Activated CD8-positive, alpha-beta memory T cell treated with anti-CD3 and anti-CD28 coated beads for 4 hours (primary cell): ENCODE data around the gene SLC50A1.

ENCODE experiments used
- DNase-seq, 2 donors: peaks; one replicate each; pipeline ENCODE4 v3.0.0-alpha.2; 2020; ENCODE audit warnings: low read depth in 2 of 2

Gene SLC50A1, protein sequence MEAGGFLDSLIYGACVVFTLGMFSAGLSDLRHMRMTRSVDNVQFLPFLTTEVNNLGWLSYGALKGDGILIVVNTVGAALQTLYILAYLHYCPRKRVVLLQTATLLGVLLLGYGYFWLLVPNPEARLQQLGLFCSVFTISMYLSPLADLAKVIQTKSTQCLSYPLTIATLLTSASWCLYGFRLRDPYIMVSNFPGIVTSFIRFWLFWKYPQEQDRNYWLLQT

DNA sequence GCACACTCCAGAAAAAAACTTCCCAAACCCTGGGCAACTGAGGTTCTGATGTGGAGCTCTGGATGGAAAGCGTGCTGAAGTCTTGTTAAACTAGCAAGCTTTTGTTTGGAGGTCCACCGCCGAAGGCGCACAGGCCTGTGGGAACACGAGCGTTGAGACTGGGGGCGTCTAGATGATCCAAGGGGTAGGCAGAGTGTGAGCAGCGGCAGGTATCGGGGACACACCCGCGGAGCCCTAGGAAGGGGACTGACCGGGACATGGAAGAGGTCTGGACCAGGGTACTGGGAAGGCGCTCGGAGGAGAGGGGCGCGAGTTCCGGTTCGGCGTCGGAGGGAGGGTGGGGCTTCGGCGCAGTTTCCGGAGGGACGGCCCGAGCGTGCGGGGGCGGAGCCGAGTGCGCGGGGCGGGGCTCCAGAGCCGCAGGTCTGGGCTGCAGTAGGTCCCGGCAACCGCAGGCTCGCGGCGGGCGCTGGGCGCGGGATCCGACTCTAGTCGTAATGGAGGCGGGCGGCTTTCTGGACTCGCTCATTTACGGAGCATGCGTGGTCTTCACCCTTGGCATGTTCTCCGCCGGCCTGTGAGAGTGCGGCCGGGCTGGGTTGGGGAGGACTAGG is at the start of gene SLC50A1:
Gene SLC50A1, plus strand, starts transcription at position 438 of the 614 bp plus-strand sequence. Its CDS starts 60 bp downstream, at position 498.
- DNase-seq: peak; percentile 84

DNA sequence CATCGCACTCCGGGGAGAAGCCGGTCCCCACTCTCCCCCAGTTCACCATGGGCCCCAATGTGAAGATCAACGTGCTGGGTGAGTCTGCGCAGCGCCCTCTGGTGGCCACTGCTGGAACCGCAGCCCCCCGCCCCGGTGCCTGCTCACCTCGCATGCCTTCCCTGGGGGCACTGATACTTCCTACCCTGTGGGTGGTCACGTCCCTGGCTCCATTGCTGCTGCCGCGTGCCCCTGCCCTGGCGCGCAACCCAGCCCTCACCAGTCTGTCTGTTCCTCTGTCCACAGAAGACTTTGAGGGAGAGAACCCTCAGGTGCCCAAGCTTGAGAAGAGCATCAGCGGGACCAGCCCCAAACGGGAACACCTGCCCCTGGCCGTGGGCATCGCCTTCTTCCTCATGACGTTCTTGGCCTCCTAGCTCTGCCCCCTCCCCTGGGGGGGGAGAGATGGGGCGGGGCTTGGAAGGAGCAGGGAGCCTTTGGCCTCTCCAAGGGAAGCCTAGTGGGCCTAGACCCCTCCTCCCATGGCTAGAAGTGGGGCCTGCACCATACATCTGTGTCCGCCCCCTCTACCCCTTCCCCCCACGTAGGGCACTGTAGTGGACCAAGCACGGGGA is 49.4 kb upstream of the SLC50A1 start:
- DNase-seq: peak; percentile 52

DNA sequence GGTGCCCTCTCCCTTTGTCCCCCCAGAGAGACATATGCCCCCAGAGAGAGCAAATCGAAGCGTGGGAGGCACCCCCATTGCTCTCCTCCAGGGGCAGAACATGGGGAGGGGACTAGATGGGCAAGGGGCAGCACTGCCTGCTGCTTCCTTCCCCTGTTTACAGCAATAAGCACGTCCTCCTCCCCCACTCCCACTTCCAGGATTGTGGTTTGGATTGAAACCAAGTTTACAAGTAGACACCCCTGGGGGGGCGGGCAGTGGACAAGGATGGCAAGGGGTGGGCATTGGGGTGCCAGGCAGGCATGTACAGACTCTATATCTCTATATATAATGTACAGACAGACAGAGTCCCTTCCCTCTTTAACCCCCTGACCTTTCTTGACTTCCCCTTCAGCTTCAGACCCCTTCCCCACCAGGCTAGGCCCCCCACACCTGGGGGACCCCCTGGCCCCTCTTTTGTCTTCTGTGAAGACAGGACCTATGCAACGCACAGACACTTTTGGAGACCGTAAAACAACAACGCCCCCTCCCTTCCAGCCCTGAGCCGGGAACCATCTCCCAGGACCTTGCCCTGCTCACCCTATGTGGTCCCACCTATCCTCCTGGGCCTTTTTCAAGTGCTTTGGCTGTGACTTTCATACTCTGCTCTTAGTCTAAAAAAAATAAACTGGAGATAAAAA is 48.7 kb upstream of the SLC50A1 start:
- no peak for DNase-seq

DNA sequence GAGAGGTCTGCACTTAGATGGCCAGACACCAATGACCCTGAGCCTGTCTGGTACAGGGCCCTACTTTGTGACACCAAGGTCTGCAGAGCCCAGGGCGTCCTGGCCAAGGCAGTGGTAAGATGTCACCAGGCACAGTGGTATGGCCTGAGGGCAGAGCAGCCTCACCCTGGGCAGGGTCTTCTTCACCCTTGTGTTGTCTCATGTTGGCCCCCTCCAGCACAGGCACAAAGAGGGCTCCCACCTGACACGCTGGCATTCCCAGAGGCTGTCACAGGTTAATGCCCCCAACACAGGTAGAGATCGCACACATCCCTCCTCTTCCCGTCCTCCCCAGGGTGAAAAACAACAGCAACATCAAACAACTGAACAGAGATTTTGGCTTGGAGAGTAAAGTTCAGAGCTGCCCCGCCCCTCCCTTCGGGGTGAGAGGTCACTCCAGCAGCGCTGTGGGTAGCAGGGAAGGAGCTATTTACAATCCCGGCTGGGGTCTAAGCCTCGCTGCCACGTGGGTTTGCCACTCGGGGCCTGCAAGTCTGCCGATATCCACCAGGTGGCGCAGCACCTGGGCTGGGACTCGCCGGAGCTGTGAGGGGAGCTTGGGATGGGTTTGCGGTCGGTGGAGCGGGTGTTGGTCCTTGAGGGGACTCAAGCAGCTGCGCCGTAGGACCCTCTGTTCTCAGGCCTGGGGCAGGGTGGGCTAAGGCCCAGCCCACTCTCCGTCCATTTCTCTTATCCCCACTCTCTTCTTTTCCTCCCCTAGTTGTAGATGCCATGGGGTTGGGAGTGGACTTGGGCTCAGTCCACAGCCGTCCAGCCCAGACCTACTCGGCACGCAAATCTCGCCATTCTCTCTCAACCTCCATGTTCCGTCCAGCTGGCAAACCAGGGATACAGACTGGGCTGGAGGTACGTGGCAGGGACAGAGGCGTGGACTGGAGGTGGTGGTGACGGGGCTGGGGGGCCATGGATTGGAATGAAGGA is 44.3 kb upstream of the SLC50A1 start:
- DNase-seq: peak; percentile 60 to 61

DNA sequence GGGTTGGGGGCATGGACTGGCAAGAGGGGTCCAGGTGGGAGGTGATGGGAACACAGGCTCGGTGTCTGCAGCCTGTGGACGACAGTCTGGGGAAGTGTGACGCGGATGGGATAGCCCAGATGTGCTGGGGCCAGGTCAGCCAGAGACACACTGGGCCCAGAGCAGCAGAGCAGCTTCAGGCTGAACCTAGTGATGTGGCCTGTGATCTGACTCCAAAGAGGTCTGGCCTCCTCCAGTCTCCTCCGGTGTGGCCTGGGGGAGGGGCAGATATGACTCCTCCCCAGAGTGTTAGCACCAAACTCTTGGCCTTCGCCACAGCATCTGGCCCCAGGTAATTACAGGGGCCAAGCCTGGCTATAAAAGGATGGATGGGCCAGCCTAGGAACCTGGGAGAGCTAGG is 43.5 kb upstream of the SLC50A1 start:
- DNase-seq: no peak

DNA sequence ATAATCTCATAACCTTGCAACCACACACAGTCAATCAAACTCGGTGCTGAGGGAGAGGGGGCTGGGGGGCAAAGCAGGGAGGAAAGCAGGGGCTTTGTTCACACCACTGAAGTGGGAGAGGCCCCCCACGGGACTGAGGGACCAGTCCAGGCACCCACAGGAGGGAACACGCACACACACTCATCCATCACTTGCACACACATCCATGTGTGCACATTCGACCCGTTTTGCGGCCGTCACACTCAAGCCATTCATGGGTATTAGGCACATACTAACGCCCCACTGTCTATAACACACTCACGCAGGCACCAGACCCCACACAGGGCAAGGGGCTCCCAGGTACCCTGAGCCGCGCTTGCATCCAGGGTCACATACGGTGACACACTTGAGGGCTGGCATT is 43.0 kb upstream of the SLC50A1 start:
- no peak for DNase-seq

DNA sequence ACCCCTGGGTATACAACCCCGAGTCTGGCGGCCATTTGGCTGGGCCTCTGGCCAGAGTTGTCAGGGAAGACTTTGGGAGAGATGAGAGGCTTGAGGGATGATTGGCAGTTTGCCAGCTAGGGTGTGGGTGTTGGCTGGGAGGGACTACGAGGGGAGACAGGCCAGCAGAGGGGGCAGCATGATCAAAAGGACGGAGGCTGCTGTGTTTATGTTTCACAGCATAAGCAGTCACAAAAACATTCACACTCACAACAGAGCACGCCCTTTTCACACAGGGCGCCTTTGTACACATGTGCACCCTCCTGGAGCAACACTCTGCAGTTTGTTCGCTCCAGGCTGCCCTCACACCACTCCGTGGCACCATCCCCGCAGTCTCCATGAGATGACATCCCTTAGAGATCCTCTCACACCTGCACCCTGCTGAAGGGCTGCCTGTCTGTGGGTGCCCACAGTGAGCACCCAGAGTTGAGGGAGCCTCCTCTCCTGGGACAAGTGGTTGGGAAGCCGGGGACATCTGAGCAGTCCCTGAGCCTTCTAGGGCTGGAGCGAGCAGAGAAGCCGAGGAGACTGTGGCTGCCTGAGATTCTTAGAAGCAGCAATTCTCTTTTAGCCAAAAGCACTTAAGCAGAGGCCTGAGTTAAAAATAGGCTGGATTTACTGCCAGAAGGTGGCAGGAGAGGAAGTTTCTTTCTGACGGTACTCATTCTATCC is 41.6 kb upstream of the SLC50A1 start:
- no peak for DNase-seq

DNA sequence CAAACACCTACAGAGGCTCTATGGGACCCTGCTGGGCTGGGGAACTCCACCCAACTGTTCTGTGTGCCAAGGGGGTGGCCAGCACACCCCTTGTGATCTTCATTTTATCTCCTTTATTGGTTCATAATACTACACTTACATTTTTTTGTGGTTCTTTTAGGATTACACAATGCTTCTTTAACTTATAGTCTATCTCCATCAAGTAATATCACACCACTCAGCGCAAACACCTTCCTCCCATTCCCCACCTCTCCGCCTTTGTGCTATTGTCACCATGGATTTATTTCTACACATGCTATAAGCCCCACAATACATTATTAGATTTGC is 41.1 kb upstream of the SLC50A1 start:
- no peak for DNase-seq

DNA sequence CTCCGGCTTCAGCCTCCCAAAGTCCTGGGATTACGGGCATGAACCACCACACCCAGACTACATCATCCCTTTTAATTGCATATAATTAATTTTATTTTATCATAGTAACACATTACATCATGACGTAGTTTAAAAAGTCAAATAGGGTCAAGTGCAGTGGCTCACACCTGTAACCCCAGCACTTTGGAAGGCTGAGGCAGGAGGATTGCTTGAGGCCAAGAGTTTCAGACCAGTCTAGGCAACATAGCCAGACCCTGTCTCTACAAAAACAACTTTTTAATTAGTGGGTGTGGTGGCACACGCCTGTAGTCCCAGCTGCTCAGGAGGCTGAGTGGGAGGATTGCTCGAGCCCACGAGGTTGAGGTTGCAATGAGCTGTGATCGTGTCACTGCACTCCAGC is 36.3 kb upstream of the SLC50A1 start:
- no peak for DNase-seq

DNA sequence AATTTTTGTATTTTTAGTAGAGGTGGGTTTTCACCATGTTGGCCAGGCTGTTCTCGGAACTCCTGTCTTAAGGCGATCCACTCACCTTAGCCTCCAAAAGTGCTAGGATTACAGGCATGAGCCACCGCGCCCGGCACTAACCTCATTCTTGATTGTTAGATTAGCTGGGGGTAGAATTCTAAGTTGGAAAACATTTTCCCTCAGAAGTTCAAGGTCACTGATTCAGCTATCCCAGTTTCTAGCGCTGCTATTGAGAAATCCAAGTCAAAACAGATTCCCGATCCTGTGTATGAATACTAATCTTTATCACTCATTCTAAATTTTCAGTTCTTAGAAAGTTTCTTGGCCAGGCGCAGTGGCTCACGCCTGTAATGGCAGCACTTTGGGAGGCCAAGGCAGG is 32.3 kb upstream of the SLC50A1 start:
- DNase-seq: no peak

DNA sequence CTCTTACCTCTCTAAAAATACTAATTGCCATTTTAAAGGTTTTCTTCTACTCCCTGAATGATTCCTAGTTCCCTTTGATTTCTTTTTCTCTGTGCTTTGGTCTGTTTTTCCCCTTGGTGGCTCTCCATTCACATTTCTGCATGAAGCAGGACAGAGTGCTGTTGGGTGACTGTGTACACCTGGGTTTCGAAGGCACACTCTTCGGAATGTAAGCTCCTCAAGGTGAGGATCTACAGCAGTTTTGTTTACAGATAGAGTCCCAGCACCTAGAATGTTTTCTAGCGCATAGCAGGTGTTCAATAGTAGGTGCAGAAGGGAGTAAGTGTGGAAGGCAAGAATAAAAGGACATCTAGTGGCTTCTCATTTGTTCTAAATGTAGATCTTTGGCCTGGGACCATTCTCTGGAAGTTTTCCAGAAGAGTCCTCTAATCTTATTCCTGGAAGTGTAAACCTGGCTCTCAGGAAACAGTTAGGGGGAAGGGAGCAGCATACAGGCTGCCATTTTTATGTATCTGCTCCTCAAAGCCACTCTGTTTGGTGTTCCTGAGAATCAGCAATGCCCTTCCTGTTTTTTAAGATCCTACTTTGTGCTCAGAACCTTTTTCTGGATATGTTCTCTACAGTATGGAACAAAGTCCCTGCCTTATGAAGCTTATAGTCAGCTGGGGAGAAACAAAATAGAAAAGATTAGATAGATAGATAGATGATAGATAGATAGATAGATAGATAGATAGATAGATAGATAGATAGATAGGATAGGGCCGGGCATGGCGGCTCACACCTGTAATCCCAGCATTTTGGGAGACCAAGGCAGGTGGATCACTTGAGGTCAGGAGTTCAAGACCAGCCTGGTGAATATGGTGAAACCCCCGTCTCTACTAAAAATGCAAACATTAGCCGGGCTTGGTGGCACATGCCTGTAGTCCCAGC is 30.8 kb upstream of the SLC50A1 start:
- no peak for DNase-seq

DNA sequence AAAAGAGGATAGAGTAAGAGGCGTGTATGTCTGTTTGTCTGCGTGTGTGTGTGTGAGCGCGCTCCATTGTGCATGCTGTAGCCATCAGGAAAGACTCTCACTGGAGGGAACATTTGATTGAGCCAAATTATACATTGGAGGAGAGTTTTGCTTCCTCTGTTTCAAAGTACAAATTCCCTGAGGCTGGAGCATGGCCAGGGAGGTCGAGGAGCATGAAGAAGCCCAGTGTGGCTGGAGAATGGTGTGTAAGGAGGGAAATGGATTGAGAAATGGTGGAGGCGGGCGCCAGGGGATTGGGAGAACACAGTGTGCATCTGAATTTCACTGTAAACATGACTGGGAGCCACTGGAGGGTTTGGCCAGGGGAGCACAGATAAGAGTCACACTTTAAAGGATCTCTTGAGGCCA is 30.0 kb upstream of the SLC50A1 start:
- DNase-seq: no peak

DNA sequence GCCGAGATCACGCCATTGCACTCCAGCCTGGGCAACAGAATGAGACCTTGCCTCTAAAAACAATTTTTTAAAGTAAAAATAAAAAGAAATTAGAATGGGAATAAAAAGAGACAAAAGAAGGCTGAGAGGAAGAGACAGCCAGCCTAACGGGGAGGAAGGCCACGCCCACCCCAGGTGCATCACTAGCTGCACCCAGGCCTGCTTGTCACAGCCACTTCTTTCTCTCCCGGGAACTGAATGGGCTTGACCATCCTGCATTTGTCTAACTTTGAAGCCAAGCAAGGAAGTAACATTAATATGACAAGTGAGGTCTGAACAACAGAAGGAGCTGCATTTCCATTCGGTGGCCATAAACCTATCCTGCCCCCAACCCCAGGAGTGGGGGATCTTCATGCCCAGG is 28.8 kb upstream of the SLC50A1 start:
- DNase-seq: no peak

DNA sequence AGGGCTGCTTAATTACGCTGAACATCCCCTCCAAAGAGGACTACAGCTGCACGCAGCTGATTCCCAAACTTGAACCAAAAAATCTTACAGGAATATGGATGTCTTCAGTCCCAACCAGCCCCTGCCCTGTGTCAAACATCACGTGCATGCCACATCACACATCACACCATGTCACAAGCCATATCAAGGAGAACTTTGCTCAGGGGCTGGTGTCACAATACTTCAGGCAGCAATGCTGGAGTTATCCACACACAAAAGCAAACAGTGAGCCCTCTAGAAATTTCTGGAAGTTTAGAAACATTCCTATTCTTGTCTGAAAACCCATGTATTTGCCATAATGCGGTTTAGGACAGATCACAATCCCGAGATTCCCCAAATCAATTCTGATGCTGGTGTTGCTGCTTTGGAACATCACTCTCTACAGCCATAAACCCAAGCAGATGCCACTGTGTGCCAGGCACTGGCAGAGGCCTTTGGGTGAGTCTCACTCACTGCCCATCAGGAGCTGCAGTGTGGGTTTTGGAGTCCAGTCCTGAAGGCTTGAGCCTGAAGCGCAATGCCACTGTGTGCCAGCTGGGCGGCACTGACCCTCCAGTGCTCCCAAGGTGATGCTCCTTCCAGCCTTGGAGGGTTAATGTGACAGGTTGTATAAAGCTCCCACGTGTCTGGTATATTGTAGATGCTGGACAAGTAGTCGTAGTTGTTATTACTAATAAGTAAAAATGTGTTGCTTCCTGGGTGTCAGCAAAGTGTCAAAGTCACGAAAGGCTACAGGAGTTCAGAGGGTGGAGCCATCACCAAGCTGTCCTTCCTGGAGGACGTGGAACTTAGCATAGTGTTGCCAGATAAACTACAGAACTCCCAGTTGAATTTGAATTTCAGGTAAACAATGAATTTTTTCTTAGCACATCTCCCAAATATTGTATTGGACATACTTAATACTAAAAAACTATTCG is 28.1 kb upstream of the SLC50A1 start:
- DNase-seq: no peak

DNA sequence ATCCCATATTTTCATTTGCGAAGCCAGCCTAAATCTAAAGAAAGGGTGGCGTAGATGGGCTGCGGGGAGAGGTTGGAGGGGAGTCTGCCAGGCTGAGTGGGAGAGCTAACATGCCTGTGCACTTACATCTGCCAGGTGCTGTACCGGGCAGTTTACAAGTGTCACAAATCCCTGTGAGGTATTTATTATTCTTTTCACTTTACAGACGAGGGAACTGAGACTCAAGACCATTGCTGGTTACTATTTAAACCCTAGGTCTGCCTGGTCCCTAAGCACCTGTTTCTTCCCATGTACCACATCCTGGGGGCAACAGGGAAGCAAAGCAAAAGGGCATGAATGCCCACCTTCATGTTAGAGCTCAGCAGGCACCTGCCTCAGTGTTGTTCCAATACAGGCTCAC is 27.4 kb upstream of the SLC50A1 start:
- DNase-seq: no peak

DNA sequence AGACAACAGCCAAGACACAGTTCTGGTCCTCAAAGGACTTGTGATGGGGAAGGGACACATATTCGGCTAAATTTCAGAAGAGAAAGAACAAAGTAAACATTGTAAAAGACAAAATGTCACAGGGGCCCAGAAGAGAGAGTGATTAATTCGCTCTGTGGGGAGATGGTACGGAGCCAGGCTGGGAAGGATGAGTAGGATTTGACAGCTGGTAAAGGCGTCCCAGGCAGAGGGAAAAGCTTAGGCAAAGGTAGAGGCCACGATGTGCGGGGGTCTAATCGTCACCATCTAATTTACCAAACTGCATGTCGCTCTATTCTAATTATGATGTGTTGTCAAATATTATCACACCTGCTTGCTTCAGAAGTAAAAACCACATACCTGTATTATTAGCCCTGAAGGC is 25.3 kb upstream of the SLC50A1 start:
- DNase-seq: no peak

DNA sequence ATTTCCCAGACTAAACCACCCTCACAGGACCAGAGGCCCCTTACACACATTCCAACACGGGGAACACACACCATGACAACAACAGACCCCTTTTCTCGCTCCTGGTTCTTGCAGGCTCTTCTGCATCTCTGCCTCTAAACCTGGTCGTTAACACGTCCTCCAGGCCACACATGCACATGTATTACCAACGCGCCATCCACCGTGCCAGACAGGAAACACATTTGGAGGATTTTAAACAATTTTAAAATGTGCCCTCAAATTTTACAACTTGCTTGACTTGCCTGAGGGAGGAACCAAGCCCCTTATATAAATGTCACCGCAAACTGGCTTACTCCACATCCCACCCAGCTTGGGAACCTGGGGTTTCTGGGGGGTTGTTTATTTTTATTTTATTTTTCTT is 24.8 kb upstream of the SLC50A1 start:
- DNase-seq: no peak

DNA sequence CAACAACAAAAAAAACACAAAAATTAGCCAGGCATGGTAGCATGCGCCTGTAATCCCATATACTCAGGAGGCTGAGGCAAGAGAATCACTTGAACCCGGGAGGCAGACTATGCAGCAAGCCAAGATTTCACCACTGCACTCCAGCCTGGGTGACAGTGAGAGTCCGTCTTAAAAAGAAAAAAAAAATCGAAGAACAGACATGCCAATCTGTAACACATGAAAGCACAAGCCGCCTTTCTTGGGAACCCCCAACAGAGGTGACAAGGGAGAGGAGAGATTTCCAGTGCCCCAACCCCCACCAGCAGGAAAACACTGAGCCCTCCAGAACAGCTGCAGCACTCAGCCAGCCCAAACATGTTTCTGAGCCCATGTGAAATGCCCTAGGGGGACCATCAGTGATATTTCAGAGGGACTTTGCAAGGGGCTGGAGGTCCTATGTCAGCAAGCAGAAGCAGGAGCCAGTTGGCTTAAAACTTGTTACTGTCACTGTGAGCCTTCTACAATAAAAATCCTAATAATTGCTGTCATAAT is 22.1 kb upstream of the SLC50A1 start:
- no peak for DNase-seq
